Heart left ventricle (tissue), 13 donors: ENCODE measurements around the gene ATG2A.

Experiments
- POLR2A ChIP-seq, 2 donors: fragments of 450-650 bp; IDR thresholded peaks; one replicate each; pipeline ENCODE4 v1.6.1; 2017; ENCODE audit warnings: antibody characterized with exemption in 2 of 2, mild to moderate bottlenecking in 2 of 2, moderate library complexity in 2 of 2
- TF ChIP-seq, protein P1 (sequence below), 12 donors: fragments of 200-600 bp; sonication (generic) in 4 of 12; IDR thresholded peaks; one replicate each; pipeline versions ENCODE4 v1.5.0 to v1.8.0; 2018 to 2022; ENCODE audit warnings: antibody characterized with exemption in 12 of 12, mild to moderate bottlenecking in 5 of 12
- donor health status: ischemic (EF 13 %, LVEDD 7.1; RV severe dilation, severe dysfunction).
- donor health status: DM: no; HTN: yes; CAD: no.
- donor health status: DM: no; HTN: no; CAD: no.
- donor health status: ischemic (EF 25% LVEDD 6.9; RV normal size, moderate dysfunction).
- donor health status: ischemic (EF 25% LVEDD 5.7; RV mildly dilated, moderate dysfunction).
- donor health status: ischemic (EF 35%, LVEDD 5.7; RV mildly dilated, moderate dysfunction).
- donor health status: nonischemic (EF 11% LVEDD 7.7; RV severe dilation, severe dysfunction).
- donor health status: DM: yes; HTN: yes; CAD: no.
- donor health status: PGD.
- donor health status: ischemic (EF 29% LVEDD 5.4; RV normal size, mild dysfunction).
- donor health status: nonischemic (EF 23%, LVEDD 6.1; RV moderate dilation, normal function).

DNA sequence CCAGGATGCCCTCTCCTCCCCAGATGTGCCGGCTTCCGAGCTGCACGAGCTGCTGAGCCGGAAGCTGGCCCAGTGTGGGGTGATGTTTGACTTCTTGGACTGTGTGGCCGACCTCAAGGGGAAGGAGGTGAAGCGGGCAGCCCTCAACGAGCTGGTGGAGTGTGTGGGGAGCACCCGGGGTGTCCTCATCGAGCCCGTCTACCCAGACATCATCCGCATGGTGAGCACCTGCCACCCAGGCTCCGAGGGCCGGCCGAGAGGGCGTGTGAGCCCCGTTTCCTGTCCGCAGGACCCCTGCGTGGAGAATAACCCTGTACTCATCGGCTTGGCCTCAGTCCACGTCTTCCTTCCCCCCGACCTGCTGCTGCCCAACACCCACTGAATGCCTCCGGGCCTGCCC, 9.7 kb upstream of the ATG2A start:
- TF ChIP-seq POLR2A (IDR thresholded peaks at IDR 0.05): no peak
- TF ChIP-seq, protein P1, sequence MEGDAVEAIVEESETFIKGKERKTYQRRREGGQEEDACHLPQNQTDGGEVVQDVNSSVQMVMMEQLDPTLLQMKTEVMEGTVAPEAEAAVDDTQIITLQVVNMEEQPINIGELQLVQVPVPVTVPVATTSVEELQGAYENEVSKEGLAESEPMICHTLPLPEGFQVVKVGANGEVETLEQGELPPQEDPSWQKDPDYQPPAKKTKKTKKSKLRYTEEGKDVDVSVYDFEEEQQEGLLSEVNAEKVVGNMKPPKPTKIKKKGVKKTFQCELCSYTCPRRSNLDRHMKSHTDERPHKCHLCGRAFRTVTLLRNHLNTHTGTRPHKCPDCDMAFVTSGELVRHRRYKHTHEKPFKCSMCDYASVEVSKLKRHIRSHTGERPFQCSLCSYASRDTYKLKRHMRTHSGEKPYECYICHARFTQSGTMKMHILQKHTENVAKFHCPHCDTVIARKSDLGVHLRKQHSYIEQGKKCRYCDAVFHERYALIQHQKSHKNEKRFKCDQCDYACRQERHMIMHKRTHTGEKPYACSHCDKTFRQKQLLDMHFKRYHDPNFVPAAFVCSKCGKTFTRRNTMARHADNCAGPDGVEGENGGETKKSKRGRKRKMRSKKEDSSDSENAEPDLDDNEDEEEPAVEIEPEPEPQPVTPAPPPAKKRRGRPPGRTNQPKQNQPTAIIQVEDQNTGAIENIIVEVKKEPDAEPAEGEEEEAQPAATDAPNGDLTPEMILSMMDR (IDR thresholded peaks at IDR 0.05): no peak
